Measurements from ENCODE around the gene FAM174B.

FAM174B gene

DNA sequence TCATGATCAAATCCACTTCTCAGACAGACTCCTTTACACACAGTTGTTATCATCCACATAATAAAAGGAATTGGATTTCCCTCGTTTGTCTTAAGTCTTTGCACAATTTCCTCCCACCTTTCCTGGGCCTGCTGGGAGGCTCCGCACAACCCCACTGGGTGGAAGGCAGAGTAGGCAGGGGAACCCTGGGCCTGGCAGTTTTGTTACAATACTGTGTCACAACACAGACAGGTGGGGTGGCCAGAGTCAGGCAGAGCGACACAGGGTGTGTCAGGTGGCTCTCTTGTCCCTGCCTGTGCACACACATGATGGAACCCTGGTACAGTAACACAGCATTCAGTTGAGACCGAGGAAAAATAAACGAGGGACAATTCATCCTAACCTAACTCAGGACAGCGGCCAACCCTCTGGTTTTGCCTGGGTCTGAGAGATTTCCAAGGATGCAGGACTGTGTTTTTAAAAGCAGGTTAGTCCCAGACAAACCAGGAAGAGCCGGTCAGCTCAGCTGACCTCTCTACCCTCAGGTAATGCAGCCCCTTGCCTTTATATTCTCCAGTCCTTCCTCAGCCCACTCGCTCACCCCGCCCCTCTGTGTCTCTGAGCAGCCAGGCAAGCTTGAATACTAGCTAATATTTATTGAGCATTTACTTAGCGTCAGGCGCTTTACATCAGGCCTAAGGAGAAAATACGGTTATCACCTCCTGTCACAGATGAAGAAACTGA, 8.8 kb upstream of the FAM174B start:
- no peak for DNase-seq (ENCODE audit: low read depth in 2 of 2)

DNA sequence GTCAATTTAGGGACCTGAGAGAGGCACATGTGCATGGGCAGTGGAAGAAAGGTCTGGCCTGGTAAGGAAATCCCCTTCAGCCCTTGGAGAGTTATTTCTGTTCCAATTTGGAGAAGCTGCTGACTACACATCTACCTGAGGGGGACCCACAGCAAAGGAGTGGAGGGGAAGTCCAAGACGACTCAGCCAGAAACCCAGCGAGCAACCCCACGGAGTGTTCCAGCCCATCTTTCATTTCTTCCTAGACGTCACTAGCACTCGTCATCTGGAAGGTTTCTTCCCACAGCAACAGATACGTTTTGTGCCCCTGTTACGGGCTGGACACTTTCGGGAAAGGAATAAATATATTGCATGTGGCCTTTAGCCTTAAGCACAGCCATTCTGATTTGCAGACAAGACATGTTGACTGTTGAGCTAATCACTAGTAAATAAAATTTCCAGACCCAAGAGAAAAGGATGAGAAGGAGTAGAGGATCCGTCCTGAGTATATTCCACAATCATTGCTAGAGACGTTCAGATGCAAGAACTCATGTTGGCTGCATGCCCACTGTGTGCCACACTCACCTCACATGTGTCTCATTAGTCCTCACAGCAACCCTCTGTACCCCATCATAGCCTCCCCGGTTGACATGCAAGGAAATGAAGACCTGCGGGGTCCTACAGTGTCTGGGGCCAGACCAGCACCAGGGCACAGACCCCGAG, 7.8 kb upstream of the FAM174B start:
- no peak for DNase-seq (ENCODE audit: low read depth in 2 of 2)

- no peak for DNase-seq (ENCODE audit: low read depth in 2 of 2)
These were observed 7.2 kb upstream of the FAM174B start for GRCh38 chr15:92662762-92663161.

DNA sequence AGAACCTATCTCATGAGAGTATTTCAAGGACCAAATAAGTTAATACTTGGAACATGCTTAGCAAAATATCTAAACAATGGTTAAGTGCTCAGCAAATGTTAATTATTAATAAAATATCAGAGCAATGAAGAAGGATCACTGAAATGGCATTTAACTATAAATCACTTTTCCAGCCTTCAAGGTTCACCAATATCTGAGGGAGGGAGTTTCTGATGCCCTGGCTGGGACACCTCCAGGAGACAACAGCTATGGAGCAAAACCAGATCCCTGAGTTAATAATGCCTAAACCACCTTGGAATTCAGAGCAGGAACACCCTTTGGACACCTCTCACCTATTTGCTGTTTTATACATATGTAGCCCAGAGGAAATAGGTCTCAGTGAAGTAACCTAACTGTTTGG, 6.4 kb upstream of the FAM174B start:
- no peak for DNase-seq (ENCODE audit: low read depth in 2 of 2)

- no peak for DNase-seq (ENCODE audit: low read depth in 2 of 2)
These were observed 5.5 kb upstream of the FAM174B start for GRCh38 chr15:92661069-92661468.

DNA sequence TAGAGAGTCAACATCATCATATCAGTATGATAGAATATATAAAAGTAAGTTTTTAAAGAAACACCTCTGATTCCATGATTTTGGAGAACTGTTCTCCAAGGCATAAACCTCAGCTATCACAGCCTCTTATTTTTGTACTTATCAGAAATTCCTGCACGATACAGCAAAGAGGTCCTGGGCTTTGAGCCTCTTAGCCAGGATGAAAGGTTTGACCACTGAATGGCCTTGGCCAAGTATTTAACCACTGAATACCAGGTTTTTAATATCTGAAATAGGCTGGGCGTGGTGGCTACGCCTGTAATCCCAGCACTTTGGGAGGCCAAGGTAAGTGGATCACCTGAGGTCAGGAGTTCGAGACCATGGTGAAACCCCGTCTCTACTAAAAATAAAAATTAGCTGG, 1.9 kb upstream of the FAM174B start:
- DNase-seq (ENCODE audit: low read depth in 2 of 2) = no peak

GRCh38 chr15:92656089-92656488, 514 bp upstream of the FAM174B start:
- no peak for DNase-seq (ENCODE audit: low read depth in 2 of 2)

GRCh38 chr15:92654662-92655061, 913 bp downstream of the FAM174B start:
- no peak for DNase-seq (ENCODE audit: low read depth in 2 of 2)

DNA sequence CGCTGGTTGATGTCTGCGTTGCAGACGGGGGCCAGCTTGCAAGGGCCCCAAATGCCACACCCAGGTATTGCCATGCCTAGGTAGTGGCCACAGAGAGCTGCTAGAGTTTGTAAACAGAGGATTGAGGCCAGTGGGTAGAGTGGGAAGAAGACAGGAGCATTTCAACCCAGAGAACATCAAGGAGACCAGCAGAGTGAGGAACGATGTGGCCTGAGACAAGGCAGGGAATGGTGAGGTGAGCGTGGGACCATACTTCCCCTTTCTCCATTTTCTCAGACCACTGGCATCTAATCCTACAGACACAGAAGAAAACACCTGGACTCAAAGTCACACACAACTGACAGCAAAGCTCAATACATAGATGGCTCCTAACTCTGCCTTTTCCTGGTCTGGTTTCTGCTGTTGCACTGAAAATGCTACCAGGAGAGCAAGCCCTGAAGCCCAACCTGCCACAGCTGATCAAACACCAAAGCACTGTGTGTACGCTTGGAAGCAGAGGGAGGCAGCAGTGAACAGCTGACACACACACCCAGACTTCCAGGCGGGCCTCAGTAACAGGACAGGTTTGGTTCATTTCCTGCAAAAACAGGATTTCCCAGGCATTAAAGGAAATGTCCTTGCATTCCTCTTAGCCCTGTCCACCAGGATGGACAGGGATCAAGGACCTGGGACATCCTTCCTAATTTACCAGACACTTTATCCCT, 1.6 kb downstream of the FAM174B start:
- DNase-seq (ENCODE audit: low read depth in 2 of 2) = no peak

- no peak for DNase-seq (ENCODE audit: low read depth in 2 of 2)
These were observed 2.2 kb downstream of the FAM174B start for GRCh38 chr15:92653366-92653765.

DNA sequence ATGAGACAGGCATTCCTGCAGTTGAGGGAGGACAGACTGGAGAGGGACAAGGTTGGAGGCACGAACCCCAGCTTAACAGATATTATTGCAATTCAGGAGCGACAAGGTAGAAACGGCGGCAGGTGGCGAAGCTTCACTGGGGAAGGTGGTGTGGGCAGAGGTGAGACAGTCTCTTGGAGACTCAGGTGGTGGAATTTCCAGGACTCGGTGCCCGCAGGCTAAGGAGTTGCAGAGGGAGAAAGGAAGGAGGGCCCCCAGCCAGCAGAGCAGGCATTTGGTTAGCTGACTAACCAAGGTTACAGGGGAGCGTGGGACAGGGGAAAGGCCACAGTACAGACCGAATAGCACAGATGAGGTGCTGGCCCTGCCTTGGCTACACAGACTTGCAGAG, 3.0 kb downstream of the FAM174B start:
- DNase-seq (ENCODE audit: low read depth in 2 of 2) = no peak

DNA sequence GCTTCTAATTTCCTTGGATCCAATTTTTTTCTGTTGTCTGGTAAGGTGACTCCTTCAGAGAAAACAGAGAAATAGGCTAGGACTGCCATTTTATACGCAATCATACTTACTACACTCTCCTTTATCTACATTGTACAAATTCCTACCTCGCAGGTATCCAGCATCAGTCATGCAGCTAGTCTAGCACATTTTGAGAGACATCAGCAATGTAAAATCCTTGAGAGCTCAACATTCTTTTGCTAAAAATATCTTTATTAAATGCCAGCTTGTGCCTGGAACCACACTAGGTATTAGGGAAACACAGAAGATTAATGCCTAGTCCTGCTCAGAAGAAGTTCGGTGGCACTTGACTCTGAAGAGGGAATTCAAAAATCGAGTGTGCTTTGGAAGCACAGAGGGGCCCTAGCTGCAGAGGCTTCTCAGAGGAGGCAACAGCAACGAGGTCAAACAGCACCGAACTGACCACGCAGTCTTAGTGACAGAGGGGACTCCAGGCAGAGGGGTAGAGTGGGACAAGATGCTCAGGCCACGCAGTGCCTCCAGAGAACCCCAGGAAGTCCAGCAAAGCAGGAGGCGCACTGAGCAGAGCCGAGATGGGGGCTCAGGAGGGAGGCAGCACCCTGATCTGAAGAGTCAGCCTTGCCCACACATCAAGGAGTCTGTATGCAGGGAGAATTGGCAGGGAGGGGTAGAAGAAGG, 3.5 kb downstream of the FAM174B start:
- DNase-seq (ENCODE audit: low read depth in 2 of 2) = no peak

DNA sequence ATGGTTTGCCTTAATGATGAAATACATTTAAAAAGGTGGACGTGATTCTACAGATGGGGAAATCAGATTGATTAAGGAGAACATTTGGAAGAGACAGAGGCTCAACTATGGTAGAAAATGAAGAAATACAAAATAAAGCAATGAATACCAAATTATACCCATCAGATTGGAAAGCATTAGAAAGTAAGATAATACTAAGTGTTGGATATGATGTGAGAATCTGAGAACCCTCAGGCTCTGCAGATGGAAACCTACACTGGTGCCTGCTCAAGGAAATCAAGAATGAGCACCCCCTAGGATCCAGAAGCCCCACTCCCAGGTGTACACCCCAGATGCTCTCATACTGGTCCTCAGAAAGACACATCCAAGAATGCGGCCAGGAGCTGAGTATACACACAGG, 4.6 kb downstream of the FAM174B start:
- no peak for DNase-seq (ENCODE audit: low read depth in 2 of 2)

GRCh38 chr15:92650256-92650655, 5.3 kb downstream of the FAM174B start:
- DNase-seq (ENCODE audit: low read depth in 2 of 2) = no peak

DNA sequence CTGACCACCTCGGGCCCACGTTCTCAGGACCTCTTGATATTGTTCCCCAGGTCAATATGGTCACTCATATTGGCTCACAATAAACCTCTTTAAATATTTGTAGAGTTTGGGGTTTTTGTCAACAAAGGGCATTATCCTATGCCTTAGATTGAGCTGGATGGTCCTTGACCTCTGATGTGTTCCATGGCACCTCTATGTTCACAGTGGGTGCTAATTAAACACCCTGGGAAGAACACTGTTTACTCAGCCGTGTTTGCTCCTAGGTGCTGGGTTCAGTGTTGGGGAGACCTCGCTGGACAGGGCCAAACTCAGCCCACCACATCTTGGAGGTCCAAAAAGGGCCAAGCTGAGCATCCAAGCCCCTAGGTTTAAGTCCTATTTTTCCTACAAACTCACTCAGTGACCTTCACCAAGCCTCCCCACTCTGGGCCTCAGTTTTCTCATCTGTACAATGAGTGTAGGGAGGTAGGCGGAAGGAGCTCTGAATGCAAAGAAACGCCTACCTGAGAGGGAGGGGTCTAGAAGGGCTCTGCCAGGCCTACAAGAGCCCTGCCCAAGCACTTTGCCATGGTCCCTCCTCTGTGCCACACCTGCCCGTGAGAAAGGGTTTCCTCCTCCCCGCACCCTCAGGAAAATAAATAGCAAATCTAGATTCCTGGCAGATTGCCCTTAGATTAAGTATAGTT, 7.2 kb downstream of the FAM174B start:
- DNase-seq (ENCODE audit: low read depth in 2 of 2) = no peak

GRCh38 chr15:92647467-92648163, 8.0 kb downstream of the FAM174B start:
- DNase-seq (ENCODE audit: low read depth in 2 of 2) = no peak

GRCh38 chr15:92646216-92646615, 9.4 kb downstream of the FAM174B start:
- no peak for DNase-seq (ENCODE audit: low read depth in 2 of 2)

GRCh38 chr15:92645731-92646130, 9.8 kb downstream of the FAM174B start:
- DNase-seq (ENCODE audit: low read depth in 2 of 2) = no peak

DNA sequence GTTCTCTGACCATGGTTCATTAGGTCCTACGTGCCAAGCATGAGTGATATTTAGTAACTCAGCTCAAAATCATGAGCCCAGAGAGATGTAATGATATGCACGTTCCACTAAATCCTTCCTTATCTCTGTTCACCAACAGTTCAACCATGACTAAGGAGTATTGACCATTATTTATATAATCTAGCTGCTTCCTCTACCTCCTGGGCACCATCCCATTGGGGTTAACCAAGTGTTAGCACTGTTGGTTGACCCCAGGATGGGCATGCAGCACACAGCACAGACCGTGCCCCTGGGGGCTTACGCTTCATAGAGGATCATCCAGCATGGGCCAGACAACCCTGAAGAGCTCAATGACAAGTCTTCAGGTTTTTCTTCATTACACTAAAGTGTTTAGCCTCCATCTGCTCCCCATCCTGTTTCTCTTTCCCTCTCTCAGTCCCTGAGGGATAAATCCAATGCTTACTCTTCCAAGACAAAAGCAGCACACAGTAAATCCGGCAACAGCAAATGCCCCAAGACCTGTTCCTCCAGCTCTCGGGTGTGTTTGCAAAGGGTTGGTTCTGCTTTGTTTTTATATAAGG, 10.4 kb downstream of the FAM174B start:
- no peak for DNase-seq (ENCODE audit: low read depth in 2 of 2)

GRCh38 chr15:92643849-92644815, 11.4 kb downstream of the FAM174B start:
- DNase-seq (ENCODE audit: low read depth in 2 of 2) = no peak
